A673 (cell line): ENCODE measurements around the gene ISOC2.

Experiments
- CTCF ChIP-seq: fragments of 300-800, 200-600 bp; sonication (generic); conservative IDR thresholded peaks from 2 replicates; pipeline ENCODE4 v1.5.1; 2017; ENCODE audit warnings: low read depth, mild to moderate bottlenecking, antibody characterized with exemption, low read length, moderate library complexity, mixed read lengths
- EZH2 ChIP-seq: fragments of 200-600 bp; sonication (generic); IDR thresholded peaks from 2 replicates; pipeline ENCODE4 v1.6.1; 2017; ENCODE audit warnings: borderline replicate concordance, low read depth, mild to moderate bottlenecking, mixed read lengths, antibody characterized with exemption, low read length; ENCODE audit not compliant: poor library complexity, severe bottlenecking

GRCh38 chr19:55495646-55496349 is 34.4 kb upstream of the ISOC2 start:
- TF ChIP-seq EZH2 (no peak), CTCF (no peak)
